ENCODE data around the gene TRIO. TPM values are rescaled to one million over a fixed set of nuclear protein-coding genes. Genes with fewer than 3 reads are reported as not detected.

TRIO gene
- polyA plus RNA-seq, 1 of the 3 experiments (the other 2 are of a cell fraction) = 229 TPM

DNA sequence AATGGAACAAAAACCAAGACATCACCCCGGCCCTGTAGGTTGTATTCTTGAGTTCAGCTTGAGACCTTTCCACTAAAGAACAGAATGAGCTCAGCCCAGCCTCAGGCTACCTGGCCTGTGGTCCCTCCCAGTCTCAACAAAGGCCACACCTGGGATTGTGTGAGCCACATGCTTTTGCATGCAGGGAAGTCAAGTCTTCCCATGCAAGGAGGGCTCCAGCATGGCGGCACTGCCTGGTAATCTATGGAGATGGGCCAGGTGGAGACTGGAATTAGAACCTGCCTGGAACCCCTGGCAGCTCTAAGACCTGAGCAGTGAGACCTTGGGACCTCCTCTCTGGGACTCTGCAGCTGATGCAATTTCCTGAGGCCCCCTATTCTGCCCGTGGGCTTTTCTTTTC is 389.0 kb downstream of the TRIO start:
- H2AFZ ChIP-seq (ENCODE audit: low read depth) = no peak overlapping the region
- no peaks in the 10 kb centered on the region for H3K9me3 ChIP-seq
- H3F3A ChIP-seq (replicated peaks; ENCODE audit: insufficient read depth) = no peaks in the 10 kb centered on the region
- CTCF ChIA-PET = interaction anchor here (1.5 kb wide), 1 partner anchor 116 kb away, joined by 4 read pairs; no protein-coding TSS in a partner anchor
- no peaks in the 10 kb centered on the region for H4K20me1 ChIP-seq (ENCODE audit: insufficient read depth)
- no peaks in the 10 kb centered on the region for H3K79me2 ChIP-seq (ENCODE audit: insufficient read depth)
- no peak overlapping the region for H3K4me2 ChIP-seq
- POLR2A ChIA-PET = no interaction called here
- DNase-seq = no peak
- no peak overlapping the region for H3K27ac ChIP-seq (ENCODE audit: low read depth in 2 of 2, low read length in 1 of 2)
- 8% methylated on average over 2 of the region's 3 CpGs for WGBS (ENCODE audit: low lambda C conversion rate)
- TF ChIP-seq, protein P1, sequence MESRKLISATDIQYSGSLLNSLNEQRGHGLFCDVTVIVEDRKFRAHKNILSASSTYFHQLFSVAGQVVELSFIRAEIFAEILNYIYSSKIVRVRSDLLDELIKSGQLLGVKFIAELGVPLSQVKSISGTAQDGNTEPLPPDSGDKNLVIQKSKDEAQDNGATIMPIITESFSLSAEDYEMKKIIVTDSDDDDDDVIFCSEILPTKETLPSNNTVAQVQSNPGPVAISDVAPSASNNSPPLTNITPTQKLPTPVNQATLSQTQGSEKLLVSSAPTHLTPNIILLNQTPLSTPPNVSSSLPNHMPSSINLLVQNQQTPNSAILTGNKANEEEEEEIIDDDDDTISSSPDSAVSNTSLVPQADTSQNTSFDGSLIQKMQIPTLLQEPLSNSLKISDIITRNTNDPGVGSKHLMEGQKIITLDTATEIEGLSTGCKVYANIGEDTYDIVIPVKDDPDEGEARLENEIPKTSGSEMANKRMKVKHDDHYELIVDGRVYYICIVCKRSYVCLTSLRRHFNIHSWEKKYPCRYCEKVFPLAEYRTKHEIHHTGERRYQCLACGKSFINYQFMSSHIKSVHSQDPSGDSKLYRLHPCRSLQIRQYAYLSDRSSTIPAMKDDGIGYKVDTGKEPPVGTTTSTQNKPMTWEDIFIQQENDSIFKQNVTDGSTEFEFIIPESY (IDR thresholded peaks at IDR 0.05; ENCODE audit: borderline replicate concordance, low read depth) = no peak
- TF ChIP-seq EP300 (IDR thresholded peaks at IDR 0.05; ENCODE audit: borderline replicate concordance in 1 of 2, low read depth in 1 of 2, low read length in 1 of 2) (no peak), RFX5 (IDR thresholded peaks at IDR 0.05; ENCODE audit: low read length) (no peak), SIN3A (IDR thresholded peaks at IDR 0.05; ENCODE audit: borderline replicate concordance, low read depth, low read length) (no peak), EZH2phosphoT487 (IDR thresholded peaks at IDR 0.05; ENCODE audit: borderline replicate concordance, low read depth) (no peak), MEF2A (IDR thresholded peaks at IDR 0.05; ENCODE audit: borderline replicate concordance, low read depth) (no peak), GATA2 (CRISPR knock-in tag; IDR thresholded peaks at IDR 0.05) (no peak), TEAD4 (IDR thresholded peaks at IDR 0.05; ENCODE audit: borderline replicate concordance, insufficient read depth) (no peak), FOXJ3 (CRISPR knock-in tag; IDR thresholded peaks at IDR 0.05) (no peak), SMC3 (IDR thresholded peaks at IDR 0.05; ENCODE audit: low read depth, low read length) (no peak), FOSL2 (IDR thresholded peaks at IDR 0.05; ENCODE audit: borderline replicate concordance, low read depth) (no peak), RAD21 (IDR thresholded peaks at IDR 0.05; ENCODE audit: low read length) (no peak), GABPA (IDR thresholded peaks at IDR 0.05; ENCODE audit: low read depth) (no peak), MXI1 (IDR thresholded peaks at IDR 0.05; ENCODE audit: low read depth, low read length) (no peak), YY1 (IDR thresholded peaks at IDR 0.05; ENCODE audit: low read depth) (no peak), JUND (IDR thresholded peaks at IDR 0.05) (no peak)
- TF ChIP-seq, protein P2, sequence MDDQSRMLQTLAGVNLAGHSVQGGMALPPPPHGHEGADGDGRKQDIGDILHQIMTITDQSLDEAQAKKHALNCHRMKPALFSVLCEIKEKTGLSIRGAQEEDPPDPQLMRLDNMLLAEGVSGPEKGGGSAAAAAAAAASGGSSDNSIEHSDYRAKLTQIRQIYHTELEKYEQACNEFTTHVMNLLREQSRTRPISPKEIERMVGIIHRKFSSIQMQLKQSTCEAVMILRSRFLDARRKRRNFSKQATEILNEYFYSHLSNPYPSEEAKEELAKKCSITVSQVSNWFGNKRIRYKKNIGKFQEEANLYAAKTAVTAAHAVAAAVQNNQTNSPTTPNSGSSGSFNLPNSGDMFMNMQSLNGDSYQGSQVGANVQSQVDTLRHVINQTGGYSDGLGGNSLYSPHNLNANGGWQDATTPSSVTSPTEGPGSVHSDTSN (IDR thresholded peaks at IDR 0.05) = no peak
- TF ChIP-seq, protein P3, sequence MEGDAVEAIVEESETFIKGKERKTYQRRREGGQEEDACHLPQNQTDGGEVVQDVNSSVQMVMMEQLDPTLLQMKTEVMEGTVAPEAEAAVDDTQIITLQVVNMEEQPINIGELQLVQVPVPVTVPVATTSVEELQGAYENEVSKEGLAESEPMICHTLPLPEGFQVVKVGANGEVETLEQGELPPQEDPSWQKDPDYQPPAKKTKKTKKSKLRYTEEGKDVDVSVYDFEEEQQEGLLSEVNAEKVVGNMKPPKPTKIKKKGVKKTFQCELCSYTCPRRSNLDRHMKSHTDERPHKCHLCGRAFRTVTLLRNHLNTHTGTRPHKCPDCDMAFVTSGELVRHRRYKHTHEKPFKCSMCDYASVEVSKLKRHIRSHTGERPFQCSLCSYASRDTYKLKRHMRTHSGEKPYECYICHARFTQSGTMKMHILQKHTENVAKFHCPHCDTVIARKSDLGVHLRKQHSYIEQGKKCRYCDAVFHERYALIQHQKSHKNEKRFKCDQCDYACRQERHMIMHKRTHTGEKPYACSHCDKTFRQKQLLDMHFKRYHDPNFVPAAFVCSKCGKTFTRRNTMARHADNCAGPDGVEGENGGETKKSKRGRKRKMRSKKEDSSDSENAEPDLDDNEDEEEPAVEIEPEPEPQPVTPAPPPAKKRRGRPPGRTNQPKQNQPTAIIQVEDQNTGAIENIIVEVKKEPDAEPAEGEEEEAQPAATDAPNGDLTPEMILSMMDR (IDR thresholded peaks at IDR 0.05) = no peak
- H3K27me3 ChIP-seq (ENCODE audit: insufficient read depth) = no peaks in the 10 kb centered on the region
- H3K9me2 ChIP-seq = no peaks in the 10 kb centered on the region
- no peaks in the 10 kb centered on the region for H3K4me1 ChIP-seq (ENCODE audit: control insufficient read depth in 1 of 2, insufficient read depth in 2 of 2, low read depth in 1 of 2, low read length in 1 of 2)
- H3K9ac ChIP-seq = no peak overlapping the region
- H3K4me3 ChIP-seq (ENCODE audit: low read depth in 2 of 2, low read length in 1 of 2) = no peak overlapping the region
- H3K36me3 ChIP-seq (replicated peaks in 1 of 2; ENCODE audit: control insufficient read depth in 1 of 2, insufficient read depth in 2 of 2, low read length in 1 of 2) = no peaks in the 10 kb centered on the region
